ENCODE data around the gene EFCAB8.
A peak's percentile ranks its signal among the peaks of the same experiment; 100 is the strongest.
"Not testable (repeated sequence)": the region's sequence is repeated elsewhere in the genome, so short reads cannot be mapped to it uniquely, and the experiment has no call there.

The EFCAB8 gene

GRCh38 chr20:32960222-32960518 lies 101.4 kb downstream of the EFCAB8 start:
- H3K36me3 ChIP-seq (ENCODE audit: insufficient read depth, low read length), result no peaks in the 10 kb centered on the region
- DNase-seq (no peak), ATAC-seq (ENCODE audit: insufficient read depth, low read depth) (no peak)
- H4K20me1 ChIP-seq (ENCODE audit: insufficient read depth, low read length), result no peaks in the 10 kb centered on the region
- H3K27ac ChIP-seq (ENCODE audit: low read length), result no peak overlapping the region
- no peak overlapping the region for H3K4me3 ChIP-seq (ENCODE audit: low read depth in 1 of 2, low read length in 2 of 2)
- H3K9ac ChIP-seq (ENCODE audit: low read depth, low read length), result no peak overlapping the region
- H3K4me2 ChIP-seq (ENCODE audit: insufficient read depth, low read length), result no peak overlapping the region
- H3K9me3 ChIP-seq (ENCODE audit: insufficient read depth, low read length, severe bottlenecking), result peaks cover 24% of the 10 kb centered on the region
- no peaks in the 10 kb centered on the region for H3K79me2 ChIP-seq (ENCODE audit: insufficient read depth, low read length)
- no peak overlapping the region for H2AFZ ChIP-seq (ENCODE audit: low read depth, low read length)
- TF ChIP-seq EZH2 (IDR thresholded peaks at IDR 0.05; ENCODE audit: borderline replicate concordance, low read depth, low read length, severe bottlenecking), result no peak
- TF ChIP-seq, protein P1, sequence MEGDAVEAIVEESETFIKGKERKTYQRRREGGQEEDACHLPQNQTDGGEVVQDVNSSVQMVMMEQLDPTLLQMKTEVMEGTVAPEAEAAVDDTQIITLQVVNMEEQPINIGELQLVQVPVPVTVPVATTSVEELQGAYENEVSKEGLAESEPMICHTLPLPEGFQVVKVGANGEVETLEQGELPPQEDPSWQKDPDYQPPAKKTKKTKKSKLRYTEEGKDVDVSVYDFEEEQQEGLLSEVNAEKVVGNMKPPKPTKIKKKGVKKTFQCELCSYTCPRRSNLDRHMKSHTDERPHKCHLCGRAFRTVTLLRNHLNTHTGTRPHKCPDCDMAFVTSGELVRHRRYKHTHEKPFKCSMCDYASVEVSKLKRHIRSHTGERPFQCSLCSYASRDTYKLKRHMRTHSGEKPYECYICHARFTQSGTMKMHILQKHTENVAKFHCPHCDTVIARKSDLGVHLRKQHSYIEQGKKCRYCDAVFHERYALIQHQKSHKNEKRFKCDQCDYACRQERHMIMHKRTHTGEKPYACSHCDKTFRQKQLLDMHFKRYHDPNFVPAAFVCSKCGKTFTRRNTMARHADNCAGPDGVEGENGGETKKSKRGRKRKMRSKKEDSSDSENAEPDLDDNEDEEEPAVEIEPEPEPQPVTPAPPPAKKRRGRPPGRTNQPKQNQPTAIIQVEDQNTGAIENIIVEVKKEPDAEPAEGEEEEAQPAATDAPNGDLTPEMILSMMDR (IDR thresholded peaks at IDR 0.05; ENCODE audit: borderline replicate concordance, extremely low read depth, low read length, poor library complexity, severe bottlenecking), result no peak
- H3K4me1 ChIP-seq (ENCODE audit: insufficient read depth, low read length), result peaks cover 3% of the 10 kb centered on the region
- H3K27me3 ChIP-seq (ENCODE audit: insufficient read depth, low read length, poor library complexity), result no peaks in the 10 kb centered on the region

DNA sequence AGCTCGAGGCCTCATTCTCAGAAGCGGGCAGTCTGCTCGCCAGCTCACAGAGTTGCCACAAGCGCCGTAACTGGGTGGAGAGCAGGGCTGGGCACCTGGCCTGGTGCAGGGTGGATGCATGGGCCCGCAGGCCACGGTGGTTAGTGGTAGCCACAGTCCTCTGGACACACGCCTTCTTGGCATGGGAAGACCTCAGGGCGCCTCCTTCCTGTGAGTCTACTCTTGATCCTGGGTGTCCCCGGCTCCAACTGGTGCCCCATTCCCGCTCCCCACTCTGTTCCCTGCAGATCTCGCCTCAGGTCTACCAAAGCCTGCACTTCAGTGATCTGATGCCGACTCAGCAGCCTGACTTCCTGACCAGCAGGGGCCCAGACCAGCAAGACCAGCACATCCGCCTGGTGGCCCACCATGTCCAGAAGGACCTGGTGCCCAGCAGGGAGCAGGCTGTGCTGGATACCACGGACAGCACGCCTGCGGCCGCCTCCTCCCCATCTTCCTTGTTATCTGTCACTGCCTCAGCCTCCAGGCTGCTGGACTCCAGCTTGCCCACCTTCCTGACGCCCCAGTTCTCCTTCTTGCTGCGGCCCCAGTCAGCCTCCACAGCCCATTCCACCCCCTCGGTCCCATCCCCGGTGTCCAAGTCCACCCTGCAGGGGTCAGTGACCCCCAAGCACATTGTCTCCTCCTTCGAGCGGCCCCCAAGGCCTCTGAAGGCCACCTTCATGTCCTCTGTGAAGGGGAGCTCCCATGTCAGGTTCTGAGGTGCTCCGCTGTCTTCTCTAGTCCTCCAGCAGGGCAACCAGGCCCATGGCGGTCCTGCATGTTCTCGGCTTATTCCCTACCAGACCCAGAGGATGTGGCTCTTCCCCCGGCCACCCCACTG lies 102.4 kb downstream of the EFCAB8 start:
- TF ChIP-seq, protein P1 (IDR thresholded peaks at IDR 0.05; ENCODE audit: borderline replicate concordance, extremely low read depth, low read length, poor library complexity, severe bottlenecking), result no peak
- TF ChIP-seq EZH2 (IDR thresholded peaks at IDR 0.05; ENCODE audit: borderline replicate concordance, low read depth, low read length, severe bottlenecking), result no peak
- no peak overlapping the region for H2AFZ ChIP-seq (ENCODE audit: low read depth, low read length)
- ATAC-seq (ENCODE audit: insufficient read depth, low read depth) (no peak), DNase-seq (no peak)
- H4K20me1 ChIP-seq (ENCODE audit: insufficient read depth, low read length), result no peaks in the 10 kb centered on the region
- H3K4me2 ChIP-seq (ENCODE audit: insufficient read depth, low read length), result no peak overlapping the region
- no peak overlapping the region for H3K9ac ChIP-seq (ENCODE audit: low read depth, low read length)
- peaks cover 13% of the 10 kb centered on the region for H3K4me1 ChIP-seq (ENCODE audit: insufficient read depth, low read length)
- no peaks in the 10 kb centered on the region for H3K36me3 ChIP-seq (ENCODE audit: insufficient read depth, low read length)
- peaks cover 19% of the 10 kb centered on the region for H3K9me3 ChIP-seq (ENCODE audit: insufficient read depth, low read length, severe bottlenecking)
- no peaks in the 10 kb centered on the region for H3K79me2 ChIP-seq (ENCODE audit: insufficient read depth, low read length)
- no peak overlapping the region for H3K27ac ChIP-seq (ENCODE audit: low read length)
- no peak overlapping the region for H3K4me3 ChIP-seq (ENCODE audit: low read depth in 1 of 2, low read length in 2 of 2)
- no peaks in the 10 kb centered on the region for H3K27me3 ChIP-seq (ENCODE audit: insufficient read depth, low read length, poor library complexity)

GRCh38 chr20:32962053-32962452 lies 103.3 kb downstream of the EFCAB8 start:
- no peaks in the 10 kb centered on the region for H3K27me3 ChIP-seq (ENCODE audit: insufficient read depth, low read length, poor library complexity)
- no peak overlapping the region for H2AFZ ChIP-seq (ENCODE audit: low read depth, low read length)
- TF ChIP-seq EZH2 (IDR thresholded peaks at IDR 0.05; ENCODE audit: borderline replicate concordance, low read depth, low read length, severe bottlenecking), result no peak
- TF ChIP-seq, protein P1 (IDR thresholded peaks at IDR 0.05; ENCODE audit: borderline replicate concordance, extremely low read depth, low read length, poor library complexity, severe bottlenecking), result no peak
- DNase-seq (peak; percentile 3), ATAC-seq (ENCODE audit: insufficient read depth, low read depth) (no peak)
- H3K27ac ChIP-seq (ENCODE audit: low read length), result no peak overlapping the region
- no peak overlapping the region for H3K4me3 ChIP-seq (ENCODE audit: low read depth in 1 of 2, low read length in 2 of 2)
- no peaks in the 10 kb centered on the region for H3K36me3 ChIP-seq (ENCODE audit: insufficient read depth, low read length)
- peaks cover 22% of the 10 kb centered on the region for H3K4me1 ChIP-seq (ENCODE audit: insufficient read depth, low read length)
- H4K20me1 ChIP-seq (ENCODE audit: insufficient read depth, low read length), result no peaks in the 10 kb centered on the region
- H3K9me3 ChIP-seq (ENCODE audit: insufficient read depth, low read length, severe bottlenecking), result peaks cover 10% of the 10 kb centered on the region
- no peaks in the 10 kb centered on the region for H3K79me2 ChIP-seq (ENCODE audit: insufficient read depth, low read length)
- H3K4me2 ChIP-seq (ENCODE audit: insufficient read depth, low read length), result no peak overlapping the region
- no peak overlapping the region for H3K9ac ChIP-seq (ENCODE audit: low read depth, low read length)

- H3K4me3 ChIP-seq (ENCODE audit: low read depth in 1 of 2, low read length in 2 of 2); H3K79me2 ChIP-seq (ENCODE audit: insufficient read depth, low read length); DNase-seq; H3K4me2 ChIP-seq (ENCODE audit: insufficient read depth, low read length); H2AFZ ChIP-seq (ENCODE audit: low read depth, low read length); H3K27me3 ChIP-seq (ENCODE audit: insufficient read depth, low read length, poor library complexity); H4K20me1 ChIP-seq (ENCODE audit: insufficient read depth, low read length); H3K9ac ChIP-seq (ENCODE audit: low read depth, low read length); H3K27ac ChIP-seq (ENCODE audit: low read length); H3K36me3 ChIP-seq (ENCODE audit: insufficient read depth, low read length); H3K9me3 ChIP-seq (ENCODE audit: insufficient read depth, low read length, severe bottlenecking); ATAC-seq (ENCODE audit: insufficient read depth, low read depth): not testable (repeated sequence)
- peaks cover 28% of the 10 kb centered on the region for H3K4me1 ChIP-seq (ENCODE audit: insufficient read depth, low read length)
Measured at GRCh38 chr20:32962646-32963045, 103.9 kb downstream of the EFCAB8 start.

All from DND-41 (cell line).